ENCODE data around the gene PIK3CB. TPM values are rescaled to one million over a fixed set of nuclear protein-coding genes. Genes with fewer than 3 reads are reported as not detected.

The PIK3CB gene
- total RNA-seq, 4 donors from 2014 or later = 32.2 to 52.1 (median 41.5) TPM

- Histone ChIP-seq H3K4me1 (no peaks in the 10 kb centered on the region), H3K36me3 (no peaks in the 10 kb centered on the region), H3K27me3 (no peaks in the 10 kb centered on the region), H3K27ac (no peak overlapping the region), H3K4me3 (no peak overlapping the region), H3K9me3 (no peaks in the 10 kb centered on the region)
- TF ChIP-seq POLR2A (IDR thresholded peaks at IDR 0.05) (no peak), CTCF (IDR thresholded peaks at IDR 0.05) (no peak)
- DNase-seq = no peak
Observed at GRCh38 chr3:138875096-138875753, 40.5 kb upstream of the PIK3CB start.

GRCh38 chr3:138873471-138874278 lies 38.9 kb upstream of the PIK3CB start:
- Histone ChIP-seq H3K4me3 (no peak overlapping the region), H3K9me3 (no peaks in the 10 kb centered on the region), H3K27me3 (no peaks in the 10 kb centered on the region), H3K4me1 (no peaks in the 10 kb centered on the region), H3K27ac (no peak overlapping the region), H3K36me3 (no peaks in the 10 kb centered on the region)
- no peak for DNase-seq
- TF ChIP-seq CTCF (IDR thresholded peaks at IDR 0.05) = no peak
- no peak for TF ChIP-seq POLR2A (IDR thresholded peaks at IDR 0.05)

- no peak for DNase-seq
- Histone ChIP-seq H3K36me3 (no peaks in the 10 kb centered on the region), H3K4me1 (no peaks in the 10 kb centered on the region), H3K9me3 (no peaks in the 10 kb centered on the region), H3K27ac (no peak overlapping the region), H3K27me3 (no peaks in the 10 kb centered on the region), H3K4me3 (no peak overlapping the region)
- no peak for TF ChIP-seq CTCF (IDR thresholded peaks at IDR 0.05)
- TF ChIP-seq POLR2A (IDR thresholded peaks at IDR 0.05) = no peak
Observed at GRCh38 chr3:138872632-138873031, 37.9 kb upstream of the PIK3CB start.

- Histone ChIP-seq H3K9me3 (no peaks in the 10 kb centered on the region), H3K36me3 (no peaks in the 10 kb centered on the region), H3K4me1 (peaks cover 0 to 10% (median 2%) of the 10 kb centered on the region in 4 donors), H3K4me3 (no peak overlapping the region), H3K27me3 (no peaks in the 10 kb centered on the region), H3K27ac (no peak overlapping the region)
- no peak for DNase-seq
- no peak for TF ChIP-seq CTCF (IDR thresholded peaks at IDR 0.05)
- TF ChIP-seq POLR2A (IDR thresholded peaks at IDR 0.05) = no peak
Observed at GRCh38 chr3:138867996-138868395, 33.3 kb upstream of the PIK3CB start.

GRCh38 chr3:138863776-138864113 lies 29.0 kb upstream of the PIK3CB start:
- DNase-seq = no peak
- H3K36me3 ChIP-seq = no peaks in the 10 kb centered on the region
- H3K27me3 ChIP-seq = no peaks in the 10 kb centered on the region
- no peaks in the 10 kb centered on the region for H3K9me3 ChIP-seq
- TF ChIP-seq CTCF (IDR thresholded peaks at IDR 0.05) = no peak
- TF ChIP-seq POLR2A (IDR thresholded peaks at IDR 0.05) = no peak
- peaks cover 0 to 27% (median 4%) of the 10 kb centered on the region in 4 donors for H3K4me1 ChIP-seq
- peak overlapping the region in 3 of 4 donors; percentile 69 to 97 (median 90) for H3K27ac ChIP-seq
- H3K4me3 ChIP-seq = no peak overlapping the region

Measured in Peyer's patch (tissue), 4 donors.